ENCODE measurements around the gene CTAGE15.
"Not testable (repeated sequence)": the region's sequence is repeated elsewhere in the genome, so short reads cannot be mapped to it uniquely, and the experiment has no call there.

GRCh38 chr7:143620058-143620457 is 48.5 kb downstream of the CTAGE15 start:
- peak in 2 of 3 experiments; percentile 34 to 38 for TF ChIP-seq CTCF (IDR thresholded peaks at IDR 0.05)
- not testable (repeated sequence) for TF ChIP-seq POLR2AphosphoS5 (IDR thresholded peaks at IDR 0.05); POLR2A (IDR thresholded peaks at IDR 0.05; ENCODE audit: low read depth)
